Activated CD4-positive, alpha-beta T cell treated with anti-CD3 and anti-CD28 coated beads for 36 hours (primary cell): ENCODE results near the gene TMED8. TPM values are rescaled to one million over a fixed set of nuclear protein-coding genes. Genes with fewer than 3 reads are reported as not detected.

Experiments used
- ATAC-seq: fragments of 200-7000 bp; cut with Tn5 transposase; one replicate; pipeline ENCODE4 v1.10.0; 2021; ENCODE audit warnings: mild to moderate bottlenecking, moderate library complexity
- CTCF ChIA-PET: fragments of 350-600 bp; sonication (Branson Sonifier 250); formaldehyde crosslinking; loops from one replicate; lab custom pipeline; 2021; ENCODE audit warnings: antibody characterized with exemption; lab: Charles Lee
- POLR2A ChIA-PET: fragments of 350-600 bp; sonication (Branson Sonifier 250); formaldehyde crosslinking; loops from one replicate; lab custom pipeline; 2021; ENCODE audit warnings: antibody characterized with exemption, inconsistent platforms; lab: Charles Lee
- DNase-seq: peaks from one replicate; pipeline ENCODE4 v3.0.0-alpha.2; 2020
- H3K27ac Mint-ChIP-seq: one replicate; pipeline ENCODE4 v1.8.0; 2021; ENCODE audit warnings: mixed read lengths
- H3K27me3 Mint-ChIP-seq: one replicate; pipeline ENCODE4 v1.8.0; 2021; ENCODE audit warnings: mixed read lengths
- H3K36me3 Mint-ChIP-seq: one replicate; pipeline ENCODE4 v1.8.0; 2021; ENCODE audit warnings: low read depth, mixed read lengths
- H3K4me1 Mint-ChIP-seq: one replicate; pipeline ENCODE4 v1.8.0; 2021; ENCODE audit warnings: mixed read lengths
- H3K4me3 Mint-ChIP-seq: one replicate; pipeline ENCODE4 v1.8.0; 2021; ENCODE audit warnings: mild to moderate bottlenecking, moderate library complexity, mixed read lengths
- H3K9me3 Mint-ChIP-seq: one replicate; pipeline ENCODE4 v1.8.0; 2021; ENCODE audit warnings: low read depth, mixed read lengths
- intact Hi-C, 2 experiments: fragments of 100-400 bp; cut with DNase I in 1 of 2; cut with micrococcal nuclease in 1 of 2; formaldehyde crosslinking; loops; one replicate each; pipeline versions ENCODE4 v1.14.2 to v1.15.1; 2022 to 2024; cut with DNase I, micrococcal nuclease
- total RNA-seq, 2 experiments: library from RNA; stranded (reverse); gene quantifications; one replicate each; pipeline ENCODE4 v1.2.3, GENCODE V29; 2021

Gene TMED8
- total RNA-seq, 2 experiments from 2014 or later: 25.3 to 27.9 TPM

GRCh38 chr14:77364146-77364545, 12.7 kb downstream of the TMED8 start:
- POLR2A ChIA-PET: no interaction called here
- ATAC-seq: no peak
- no peak overlapping the region for H3K27ac Mint-ChIP-seq

DNA sequence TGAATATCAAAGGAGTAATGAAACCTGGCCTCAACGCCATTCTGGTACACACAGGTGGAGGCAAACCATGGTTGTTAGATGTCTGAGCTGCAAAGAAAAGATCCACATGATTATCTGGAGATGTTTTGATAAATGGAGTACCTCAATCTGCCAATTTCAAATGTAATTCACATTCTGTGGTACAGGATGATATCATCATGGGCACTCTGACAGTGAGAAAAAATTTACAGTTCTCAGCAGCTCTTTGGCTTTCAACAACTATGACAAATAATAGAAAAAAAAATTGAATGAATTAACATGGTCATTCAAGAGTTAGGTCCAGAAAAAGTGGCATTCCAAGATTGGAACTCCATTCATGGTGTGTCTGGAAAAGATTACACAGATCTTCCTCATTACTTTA, 17.3 kb downstream of the TMED8 start:
- Mint-ChIP-seq H3K27me3 (no peaks in the 10 kb centered on the region), H3K4me3 (no peak overlapping the region), H3K36me3 (peaks cover 1% of the 10 kb centered on the region), H3K27ac (no peak overlapping the region), H3K4me1 (peaks cover 12% of the 10 kb centered on the region), H3K9me3 (no peaks in the 10 kb centered on the region)
- intact Hi-C loops: no loop called here
- ChIA-PET CTCF (no interaction called here), POLR2A (no interaction called here)
- no peak for DNase-seq
- ATAC-seq: no peak

More at GRCh38 chr14:77364146-77364545, 12.7 kb downstream of the TMED8 start:
- no peak for DNase-seq
- intact Hi-C loops: no loop called here
- no peaks in the 10 kb centered on the region for H3K9me3 Mint-ChIP-seq
- CTCF ChIA-PET: interaction anchor here (0.6 kb wide), 1 partner anchor 159 kb away, joined by 3 read pairs; no protein-coding TSS in a partner anchor
- no peaks in the 10 kb centered on the region for H3K27me3 Mint-ChIP-seq
- H3K4me1 Mint-ChIP-seq: peaks cover 8% of the 10 kb centered on the region
- no peak overlapping the region for H3K4me3 Mint-ChIP-seq
- H3K36me3 Mint-ChIP-seq: peaks cover 3% of the 10 kb centered on the region

GRCh38 chr14:77356899-77357298, 20.0 kb downstream of the TMED8 start:
- Mint-ChIP-seq H3K27ac (no peak overlapping the region), H3K4me1 (peaks cover 7% of the 10 kb centered on the region), H3K27me3 (no peaks in the 10 kb centered on the region), H3K9me3 (no peaks in the 10 kb centered on the region), H3K36me3 (peaks cover 1% of the 10 kb centered on the region), H3K4me3 (no peak overlapping the region)
- ATAC-seq (no peak), DNase-seq (no peak)
- ChIA-PET CTCF (interaction anchor here (0.6 to 1.6 kb wide), 5 partner anchors 12 to 1160 kb away, joined by 3 to 4 read pairs (median 3); no protein-coding TSS in a partner anchor), POLR2A (no interaction called here)
- intact Hi-C loops: no loop called here

GRCh38 chr14:77355811-77356210, 21.1 kb downstream of the TMED8 start:
- H3K4me1 Mint-ChIP-seq: peaks cover 5% of the 10 kb centered on the region
- ChIA-PET CTCF (interaction anchor here (0.7 kb wide), 1 partner anchor 40 kb away, joined by 4 read pairs; no protein-coding TSS in a partner anchor), POLR2A (no interaction called here)
- H3K27me3 Mint-ChIP-seq: no peaks in the 10 kb centered on the region
- H3K36me3 Mint-ChIP-seq: peaks cover 1% of the 10 kb centered on the region
- intact Hi-C loops: no loop called here
- no peak overlapping the region for H3K4me3 Mint-ChIP-seq
- ATAC-seq: no peak
- no peak for DNase-seq
- H3K9me3 Mint-ChIP-seq: no peaks in the 10 kb centered on the region
- H3K27ac Mint-ChIP-seq: no peak overlapping the region

DNA sequence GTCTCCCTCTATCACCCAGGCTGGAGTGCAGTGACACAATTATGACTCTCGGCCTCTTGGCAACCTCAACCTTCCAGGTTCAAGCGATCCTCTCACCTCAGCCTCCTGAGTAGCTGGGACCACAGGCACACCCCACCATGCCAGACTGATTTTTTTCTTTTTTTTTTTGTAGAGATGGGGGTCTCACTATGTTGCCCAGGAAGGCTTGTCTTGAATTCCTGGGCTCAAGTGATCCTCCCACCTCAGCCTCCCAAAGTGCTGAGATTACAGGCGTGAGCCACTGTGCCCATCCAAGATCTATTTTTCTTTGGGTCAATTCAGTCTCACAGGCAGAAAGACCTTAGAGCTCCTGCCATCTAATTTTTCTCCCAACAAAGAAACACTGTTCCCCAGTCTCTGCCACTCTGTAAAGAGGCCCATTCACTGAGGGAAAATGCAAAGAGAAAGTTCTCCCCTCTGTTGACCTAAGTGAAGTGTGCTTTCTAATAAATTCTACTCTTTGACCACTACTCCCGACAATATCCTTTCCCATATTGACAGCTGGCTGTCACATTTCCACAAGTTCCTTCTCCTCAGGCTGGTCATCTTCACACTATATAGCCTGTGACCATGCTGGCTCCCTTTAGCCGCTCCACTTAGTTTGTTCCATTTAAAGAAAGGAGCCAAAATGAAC, 23.3 kb downstream of the TMED8 start:
- DNase-seq (no peak), ATAC-seq (no peak)
- intact Hi-C loops: no loop called here
- Mint-ChIP-seq H3K4me3 (no peak overlapping the region), H3K27me3 (no peaks in the 10 kb centered on the region), H3K27ac (no peak overlapping the region), H3K36me3 (peaks cover 10% of the 10 kb centered on the region), H3K9me3 (no peaks in the 10 kb centered on the region), H3K4me1 (peaks cover 5% of the 10 kb centered on the region)
- POLR2A ChIA-PET: no interaction called here
- CTCF ChIA-PET: interaction anchor here (1.0 to 1.2 kb wide), 2 partner anchors 23 to 212 kb away, joined by 3 read pairs; partner anchors contain the start of genes SAMD15, TMED8 and ZDHHC22

DNA sequence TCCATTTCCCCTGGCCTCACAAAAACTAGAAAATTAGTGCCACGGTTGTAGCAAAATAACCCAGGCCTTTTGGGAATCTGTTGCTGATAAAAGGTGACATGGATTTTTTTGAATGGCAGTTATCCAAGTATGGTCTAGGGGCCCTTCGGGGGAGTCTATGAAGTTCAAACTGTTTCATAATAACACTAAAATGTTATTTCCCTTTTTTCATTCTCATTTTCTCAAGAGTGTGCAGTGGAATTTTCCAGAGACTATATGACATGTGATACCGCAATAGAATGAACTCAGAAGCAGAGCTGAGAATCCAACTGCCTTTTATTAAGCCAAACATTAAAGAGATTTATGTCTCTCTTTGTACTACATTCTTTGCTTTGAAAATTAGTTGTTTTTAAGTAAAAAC, 29.1 kb downstream of the TMED8 start:
- no peak for ATAC-seq
- POLR2A ChIA-PET: no interaction called here
- intact Hi-C loops: no loop called here
- no peak for DNase-seq
- Mint-ChIP-seq H3K27ac (no peak overlapping the region), H3K36me3 (peaks cover 15% of the 10 kb centered on the region), H3K27me3 (no peaks in the 10 kb centered on the region), H3K4me3 (no peak overlapping the region), H3K4me1 (no peaks in the 10 kb centered on the region), H3K9me3 (no peaks in the 10 kb centered on the region)
- CTCF ChIA-PET: interaction anchor here (0.6 kb wide), 1 partner anchor 307 kb away, joined by 3 read pairs; no protein-coding TSS in a partner anchor

- H3K4me1 Mint-ChIP-seq: no peaks in the 10 kb centered on the region
- H3K36me3 Mint-ChIP-seq: peaks cover 25% of the 10 kb centered on the region
- no peaks in the 10 kb centered on the region for H3K27me3 Mint-ChIP-seq
- DNase-seq (no peak), ATAC-seq (no peak)
- no peaks in the 10 kb centered on the region for H3K9me3 Mint-ChIP-seq
- H3K4me3 Mint-ChIP-seq: no peak overlapping the region
- no peak overlapping the region for H3K27ac Mint-ChIP-seq
- ChIA-PET POLR2A (no interaction called here), CTCF (no interaction called here)
- intact Hi-C loops: no loop called here
Observed at GRCh38 chr14:77346495-77346894, 30.4 kb downstream of the TMED8 start.

GRCh38 chr14:77344377-77344996, 32.4 kb downstream of the TMED8 start:
- POLR2A ChIA-PET: no interaction called here

DNA sequence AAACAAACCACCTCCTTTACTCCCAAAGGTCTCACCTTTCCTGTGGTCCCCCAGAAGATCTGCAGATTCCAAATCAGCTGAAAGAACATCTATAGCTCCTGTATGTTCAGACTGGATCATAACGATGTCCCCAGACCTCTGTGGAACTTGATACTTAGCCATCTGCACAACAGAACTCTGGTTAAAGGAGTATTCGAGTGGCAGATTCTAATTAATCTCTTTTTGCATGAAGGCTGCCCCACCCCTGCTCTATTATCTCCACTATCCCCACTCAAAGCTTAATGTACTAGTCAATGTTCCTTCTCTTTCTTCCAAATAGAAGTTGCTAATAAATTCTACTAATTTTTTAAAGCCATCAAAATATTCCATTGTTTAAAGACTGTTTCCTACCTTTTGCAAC, 33.2 kb downstream of the TMED8 start:
- Mint-ChIP-seq H3K36me3 (peaks cover 29% of the 10 kb centered on the region), H3K27ac (no peak overlapping the region), H3K27me3 (no peaks in the 10 kb centered on the region), H3K4me1 (no peaks in the 10 kb centered on the region), H3K4me3 (no peak overlapping the region), H3K9me3 (no peaks in the 10 kb centered on the region)
- no peak for DNase-seq
- ChIA-PET POLR2A (no interaction called here), CTCF (no interaction called here)
- no peak for ATAC-seq
- intact Hi-C loops: no loop called here

More at GRCh38 chr14:77344377-77344996, 32.4 kb downstream of the TMED8 start:
- Mint-ChIP-seq H3K27me3 (no peaks in the 10 kb centered on the region), H3K9me3 (no peaks in the 10 kb centered on the region), H3K27ac (no peak overlapping the region), H3K4me3 (no peak overlapping the region), H3K36me3 (peaks cover 27% of the 10 kb centered on the region), H3K4me1 (no peaks in the 10 kb centered on the region)
- CTCF ChIA-PET: interaction anchor here (1.1 kb wide), 1 partner anchor 218 kb away, joined by 5 read pairs; no protein-coding TSS in a partner anchor
- ATAC-seq: no peak
- intact Hi-C loops: no loop called here
- DNase-seq: no peak

GRCh38 chr14:77342726-77343397, 34.0 kb downstream of the TMED8 start:
- no peaks in the 10 kb centered on the region for H3K27me3 Mint-ChIP-seq
- intact Hi-C loops: no loop called here
- POLR2A ChIA-PET: no interaction called here
- no peaks in the 10 kb centered on the region for H3K4me1 Mint-ChIP-seq
- no peak overlapping the region for H3K27ac Mint-ChIP-seq
- H3K9me3 Mint-ChIP-seq: no peaks in the 10 kb centered on the region
- CTCF ChIA-PET: no interaction called here
- no peak for DNase-seq
- no peak for ATAC-seq
- no peak overlapping the region for H3K4me3 Mint-ChIP-seq
- H3K36me3 Mint-ChIP-seq: peaks cover 29% of the 10 kb centered on the region

- Mint-ChIP-seq H3K4me3 (no peak overlapping the region), H3K4me1 (no peaks in the 10 kb centered on the region), H3K36me3 (peaks cover 29% of the 10 kb centered on the region), H3K27me3 (no peaks in the 10 kb centered on the region), H3K27ac (no peak overlapping the region), H3K9me3 (no peaks in the 10 kb centered on the region)
- no peak for DNase-seq
- intact Hi-C loops: no loop called here
- CTCF ChIA-PET: no interaction called here
- ATAC-seq: no peak
- POLR2A ChIA-PET: no interaction called here
Observed at GRCh38 chr14:77340389-77340788, 36.5 kb downstream of the TMED8 start.
